Measurements from ENCODE around the gene DESI2. TPM values are rescaled to one million over a fixed set of nuclear protein-coding genes. Genes with fewer than 3 reads are reported as not detected.
"Not testable (repeated sequence)": the region's sequence is repeated elsewhere in the genome, so short reads cannot be mapped to it uniquely, and the experiment has no call there.

DESI2 gene
- total RNA-seq, 1 donor from 2014 or later: 49.2 TPM

DNA sequence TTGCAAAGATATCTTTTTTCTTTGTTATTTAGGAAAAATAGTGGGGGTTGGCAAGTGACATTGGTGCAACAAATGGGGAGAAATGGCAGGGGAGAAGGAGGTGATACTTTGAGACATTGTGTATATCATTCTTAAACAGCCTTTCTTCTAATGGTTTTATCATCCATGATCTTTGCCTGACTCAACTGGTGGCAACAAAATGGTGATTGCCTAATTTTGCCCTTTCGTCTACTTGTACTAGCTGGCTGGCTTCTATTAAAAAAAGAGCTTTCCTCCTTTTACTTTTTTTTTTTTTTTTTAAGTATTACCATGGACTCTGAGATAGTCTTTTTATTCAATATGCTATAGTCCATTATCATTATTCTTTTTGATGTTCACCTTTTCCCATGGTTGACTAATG is 27.7 kb downstream of the DESI2 start:
- Histone ChIP-seq H3K4me3 (ENCODE audit: insufficient read depth, low read depth, low read length) (no peak overlapping the region), H3K4me1 (ENCODE audit: insufficient read depth, low read length) (no peaks in the 10 kb centered on the region), H3K36me3 (ENCODE audit: insufficient read depth, low read length) (no peaks in the 10 kb centered on the region), H3K27ac (ENCODE audit: low read depth, low read length) (no peak overlapping the region), H3K27me3 (ENCODE audit: insufficient read depth, low read length) (no peaks in the 10 kb centered on the region), H4K20me1 (ENCODE audit: insufficient read depth, low read length) (peaks cover 15% of the 10 kb centered on the region), H3K9me3 (ENCODE audit: insufficient read depth, low read depth, low read length) (no peaks in the 10 kb centered on the region), H3K79me2 (ENCODE audit: insufficient read depth, low read length) (peaks cover 80% of the 10 kb centered on the region), H3K9ac (ENCODE audit: low read length) (no peak overlapping the region), H3K4me2 (ENCODE audit: low read length) (no peak overlapping the region), H2AFZ (ENCODE audit: low read depth, low read length) (no peak overlapping the region)
- Mint-ChIP-seq H3K27ac (ENCODE audit: unreplicated experiment) (no peak overlapping the region), H3K36me3 (ENCODE audit: low read depth, unreplicated experiment) (peaks cover 12% of the 10 kb centered on the region), H3K4me3 (ENCODE audit: unreplicated experiment) (no peak overlapping the region), H3K27me3 (ENCODE audit: low read depth, unreplicated experiment) (no peaks in the 10 kb centered on the region), H3K4me1 (ENCODE audit: low read depth, unreplicated experiment) (peaks cover 3% of the 10 kb centered on the region), H3K9me3 (ENCODE audit: unreplicated experiment) (no peaks in the 10 kb centered on the region)
- no peak for TF ChIP-seq EZH2 (IDR thresholded peaks at IDR 0.05; ENCODE audit: insufficient read depth, low read length)
- TF ChIP-seq, protein P1, sequence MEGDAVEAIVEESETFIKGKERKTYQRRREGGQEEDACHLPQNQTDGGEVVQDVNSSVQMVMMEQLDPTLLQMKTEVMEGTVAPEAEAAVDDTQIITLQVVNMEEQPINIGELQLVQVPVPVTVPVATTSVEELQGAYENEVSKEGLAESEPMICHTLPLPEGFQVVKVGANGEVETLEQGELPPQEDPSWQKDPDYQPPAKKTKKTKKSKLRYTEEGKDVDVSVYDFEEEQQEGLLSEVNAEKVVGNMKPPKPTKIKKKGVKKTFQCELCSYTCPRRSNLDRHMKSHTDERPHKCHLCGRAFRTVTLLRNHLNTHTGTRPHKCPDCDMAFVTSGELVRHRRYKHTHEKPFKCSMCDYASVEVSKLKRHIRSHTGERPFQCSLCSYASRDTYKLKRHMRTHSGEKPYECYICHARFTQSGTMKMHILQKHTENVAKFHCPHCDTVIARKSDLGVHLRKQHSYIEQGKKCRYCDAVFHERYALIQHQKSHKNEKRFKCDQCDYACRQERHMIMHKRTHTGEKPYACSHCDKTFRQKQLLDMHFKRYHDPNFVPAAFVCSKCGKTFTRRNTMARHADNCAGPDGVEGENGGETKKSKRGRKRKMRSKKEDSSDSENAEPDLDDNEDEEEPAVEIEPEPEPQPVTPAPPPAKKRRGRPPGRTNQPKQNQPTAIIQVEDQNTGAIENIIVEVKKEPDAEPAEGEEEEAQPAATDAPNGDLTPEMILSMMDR (IDR thresholded peaks at IDR 0.05; ENCODE audit: insufficient read depth, low read depth, low read length): no peak
- DNase-seq (ENCODE audit: low read depth) (no peak), FAIRE-seq (no peak)

DNA sequence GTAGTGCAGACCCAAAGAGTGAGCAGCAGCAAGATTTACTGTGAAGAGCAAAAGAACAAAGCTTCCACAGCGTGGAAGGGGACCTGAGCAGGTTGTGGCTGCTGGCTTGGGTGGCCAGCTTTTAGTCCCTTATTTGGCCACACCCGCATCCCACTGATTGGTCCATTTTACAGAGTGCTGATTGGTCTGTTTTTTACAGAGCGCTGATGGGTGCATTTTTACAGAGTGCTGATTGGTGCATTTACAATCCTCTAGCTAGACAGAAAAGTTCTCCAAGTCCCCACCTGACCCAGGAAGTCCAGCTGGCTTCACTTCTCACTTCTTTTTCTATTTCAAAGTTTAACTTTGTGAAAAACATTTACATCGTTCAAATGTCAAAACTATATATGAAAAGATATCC is 29.2 kb downstream of the DESI2 start:
- peaks cover 12% of the 10 kb centered on the region for H3K36me3 Mint-ChIP-seq (ENCODE audit: low read depth, unreplicated experiment)

DNA sequence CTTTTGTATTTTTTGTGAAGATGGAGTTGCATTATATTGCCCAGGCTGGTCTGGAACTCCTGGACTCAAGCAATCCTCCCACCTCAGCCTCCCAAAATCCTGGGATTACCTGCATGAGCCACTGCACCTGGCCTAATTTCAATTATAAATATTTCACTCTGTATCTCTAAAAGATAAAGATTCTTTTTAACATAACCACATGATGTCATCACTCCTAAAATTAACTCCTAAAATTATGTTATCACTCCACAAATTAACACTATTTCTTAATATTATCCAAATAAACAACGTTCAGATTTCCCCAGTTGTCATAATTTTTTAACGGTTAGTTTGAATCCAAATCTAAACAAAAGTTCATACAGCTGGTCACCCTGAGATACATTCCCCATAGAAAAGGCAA is 43.0 kb downstream of the DESI2 start:
- FAIRE-seq (no peak), DNase-seq (ENCODE audit: low read depth) (no peak)
- Mint-ChIP-seq H3K27me3 (ENCODE audit: low read depth, unreplicated experiment) (no peaks in the 10 kb centered on the region), H3K27ac (ENCODE audit: unreplicated experiment) (no peak overlapping the region), H3K4me1 (ENCODE audit: low read depth, unreplicated experiment) (no peaks in the 10 kb centered on the region), H3K9me3 (ENCODE audit: unreplicated experiment) (peaks cover 3% of the 10 kb centered on the region), H3K4me3 (ENCODE audit: unreplicated experiment) (no peak overlapping the region), H3K36me3 (ENCODE audit: low read depth, unreplicated experiment) (peaks cover 29% of the 10 kb centered on the region)
- no peak overlapping the region for H3K9ac ChIP-seq (ENCODE audit: low read length)
- no peak overlapping the region for H3K27ac ChIP-seq (ENCODE audit: low read depth, low read length)
- H4K20me1 ChIP-seq (ENCODE audit: insufficient read depth, low read length): no peaks in the 10 kb centered on the region
- H2AFZ ChIP-seq (ENCODE audit: low read depth, low read length): no peak overlapping the region
- H3K4me2 ChIP-seq (ENCODE audit: low read length): no peak overlapping the region
- no peaks in the 10 kb centered on the region for H3K4me1 ChIP-seq (ENCODE audit: insufficient read depth, low read length)
- H3K36me3 ChIP-seq (ENCODE audit: insufficient read depth, low read length): peaks cover 20% of the 10 kb centered on the region
- H3K9me3 ChIP-seq (ENCODE audit: insufficient read depth, low read depth, low read length): no peaks in the 10 kb centered on the region
- H3K79me2 ChIP-seq (ENCODE audit: insufficient read depth, low read length): no peaks in the 10 kb centered on the region
- H3K27me3 ChIP-seq (ENCODE audit: insufficient read depth, low read length): no peaks in the 10 kb centered on the region
- TF ChIP-seq, protein P1 (IDR thresholded peaks at IDR 0.05; ENCODE audit: insufficient read depth, low read depth, low read length): no peak
- no peak for TF ChIP-seq EZH2 (IDR thresholded peaks at IDR 0.05; ENCODE audit: insufficient read depth, low read length)
- no peak overlapping the region for H3K4me3 ChIP-seq (ENCODE audit: insufficient read depth, low read depth, low read length)

More for the DNA sequence above, 29.2 kb downstream of the DESI2 start:
- H3K9me3 ChIP-seq (ENCODE audit: insufficient read depth, low read depth, low read length); H2AFZ ChIP-seq (ENCODE audit: low read depth, low read length); H3K4me2 ChIP-seq (ENCODE audit: low read length); H3K4me3 ChIP-seq (ENCODE audit: insufficient read depth, low read depth, low read length); H3K4me1 Mint-ChIP-seq (ENCODE audit: low read depth, unreplicated experiment); H3K27me3 Mint-ChIP-seq (ENCODE audit: low read depth, unreplicated experiment); H3K27ac Mint-ChIP-seq (ENCODE audit: unreplicated experiment); H3K4me3 Mint-ChIP-seq (ENCODE audit: unreplicated experiment); H3K9ac ChIP-seq (ENCODE audit: low read length); H3K9me3 Mint-ChIP-seq (ENCODE audit: unreplicated experiment); H3K27me3 ChIP-seq (ENCODE audit: insufficient read depth, low read length); FAIRE-seq; DNase-seq (ENCODE audit: low read depth); H3K27ac ChIP-seq (ENCODE audit: low read depth, low read length); H3K4me1 ChIP-seq (ENCODE audit: insufficient read depth, low read length): not testable (repeated sequence)
- Histone ChIP-seq H4K20me1 (ENCODE audit: insufficient read depth, low read length) (peaks cover 21% of the 10 kb centered on the region), H3K79me2 (ENCODE audit: insufficient read depth, low read length) (peaks cover 70% of the 10 kb centered on the region), H3K36me3 (ENCODE audit: insufficient read depth, low read length) (peaks cover 10% of the 10 kb centered on the region)
